Lower leg skin (tissue), 3 donors: ENCODE results near the gene NFIX.
A peak's percentile ranks its signal among the peaks of the same experiment; 100 is the strongest.

ENCODE experiments used
- POLR2A ChIP-seq, 2 donors: fragments of 450-650 bp; IDR thresholded peaks; one replicate each; pipeline ENCODE4 v1.6.1; 2016 to 2017; ENCODE audit warnings: antibody characterized with exemption in 2 of 2, mild to moderate bottlenecking in 1 of 2, moderate library complexity in 1 of 2
- TF ChIP-seq, protein P1 (sequence below), 3 donors: fragments of 450-650 bp; IDR thresholded peaks; one replicate each; pipeline ENCODE4 v1.5.1; 2016; ENCODE audit warnings: antibody characterized with exemption in 3 of 3, mild to moderate bottlenecking in 3 of 3, moderate library complexity in 2 of 3

- TF ChIP-seq, protein P1, sequence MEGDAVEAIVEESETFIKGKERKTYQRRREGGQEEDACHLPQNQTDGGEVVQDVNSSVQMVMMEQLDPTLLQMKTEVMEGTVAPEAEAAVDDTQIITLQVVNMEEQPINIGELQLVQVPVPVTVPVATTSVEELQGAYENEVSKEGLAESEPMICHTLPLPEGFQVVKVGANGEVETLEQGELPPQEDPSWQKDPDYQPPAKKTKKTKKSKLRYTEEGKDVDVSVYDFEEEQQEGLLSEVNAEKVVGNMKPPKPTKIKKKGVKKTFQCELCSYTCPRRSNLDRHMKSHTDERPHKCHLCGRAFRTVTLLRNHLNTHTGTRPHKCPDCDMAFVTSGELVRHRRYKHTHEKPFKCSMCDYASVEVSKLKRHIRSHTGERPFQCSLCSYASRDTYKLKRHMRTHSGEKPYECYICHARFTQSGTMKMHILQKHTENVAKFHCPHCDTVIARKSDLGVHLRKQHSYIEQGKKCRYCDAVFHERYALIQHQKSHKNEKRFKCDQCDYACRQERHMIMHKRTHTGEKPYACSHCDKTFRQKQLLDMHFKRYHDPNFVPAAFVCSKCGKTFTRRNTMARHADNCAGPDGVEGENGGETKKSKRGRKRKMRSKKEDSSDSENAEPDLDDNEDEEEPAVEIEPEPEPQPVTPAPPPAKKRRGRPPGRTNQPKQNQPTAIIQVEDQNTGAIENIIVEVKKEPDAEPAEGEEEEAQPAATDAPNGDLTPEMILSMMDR (IDR thresholded peaks at IDR 0.05), result no peak
- peak in 1 of 2 donors; percentile 91 for TF ChIP-seq POLR2A (IDR thresholded peaks at IDR 0.05)
Observed at GRCh38 chr19:12945479-12946091, 49.7 kb upstream of the NFIX start, which contains the start of gene RAD23A.
